HEK293 (cell line): Measurements from ENCODE around the gene SLC23A3.

Source experiments
- GLIS2 ChIP-seq: fragments of 450-650 bp; formaldehyde crosslinking; IDR thresholded peaks from 2 replicates; pipeline ENCODE4 v1.5.1; 2016; ENCODE audit warnings: missing biosample characterization, missing genetic modification characterization
- INSM2 ChIP-seq: fragments of 450-650 bp; formaldehyde crosslinking; IDR thresholded peaks from 2 replicates; pipeline ENCODE4 v1.5.1; 2016; ENCODE audit warnings: missing biosample characterization, missing genetic modification characterization
- KLF7 ChIP-seq: fragments of 450-650 bp; formaldehyde crosslinking; IDR thresholded peaks from 2 replicates; pipeline ENCODE4 v1.5.1; 2016; ENCODE audit warnings: missing biosample characterization, missing genetic modification characterization, borderline replicate concordance
- KLF8 ChIP-seq: fragments of 450-650 bp; formaldehyde crosslinking; IDR thresholded peaks from 2 replicates; pipeline ENCODE4 v1.5.1; 2016; ENCODE audit warnings: missing biosample characterization, missing genetic modification characterization
- KLF9 ChIP-seq: fragments of 450-650 bp; formaldehyde crosslinking; IDR thresholded peaks from 2 replicates; pipeline ENCODE4 v1.5.1; 2016; ENCODE audit warnings: missing biosample characterization, missing genetic modification characterization, low read depth
- SP3 ChIP-seq: fragments of 450-650 bp; formaldehyde crosslinking; IDR thresholded peaks from 2 replicates; pipeline ENCODE4 v1.5.1; 2016; ENCODE audit warnings: missing biosample characterization, missing genetic modification characterization
- TSHZ1 ChIP-seq: fragments of 450-650 bp; formaldehyde crosslinking; IDR thresholded peaks from 2 replicates; pipeline ENCODE4 v1.5.1; 2016; ENCODE audit warnings: missing biosample characterization, missing genetic modification characterization, borderline replicate concordance
- ZBTB11 ChIP-seq: fragments of 450-650 bp; formaldehyde crosslinking; conservative IDR thresholded peaks from 2 replicates; pipeline ENCODE4 v1.5.1; 2016; ENCODE audit warnings: low read depth, missing biosample characterization, missing genetic modification characterization
- ZBTB17 ChIP-seq: fragments of 450-650 bp; formaldehyde crosslinking; IDR thresholded peaks from 2 replicates; pipeline ENCODE4 v1.5.1; 2016; ENCODE audit warnings: missing biosample characterization, missing genetic modification characterization
- ZEB2 ChIP-seq: fragments of 450-650 bp; formaldehyde crosslinking; IDR thresholded peaks from 2 replicates; pipeline ENCODE4 v1.5.1; 2016; ENCODE audit warnings: missing biosample characterization, missing genetic modification characterization
- ZNF175 ChIP-seq: fragments of 450-650 bp; formaldehyde crosslinking; IDR thresholded peaks from 2 replicates; pipeline ENCODE4 v1.5.1; 2016; ENCODE audit warnings: missing biosample characterization, missing genetic modification characterization
- ZNF311 ChIP-seq: fragments of 450-650 bp; formaldehyde crosslinking; IDR thresholded peaks from 2 replicates; pipeline ENCODE4 v1.5.1; 2017; ENCODE audit warnings: missing biosample characterization, missing genetic modification characterization, borderline replicate concordance
- ZNF514 ChIP-seq: fragments of 450-650 bp; formaldehyde crosslinking; IDR thresholded peaks from 2 replicates; pipeline ENCODE4 v1.5.1; 2016; ENCODE audit warnings: missing biosample characterization, missing genetic modification characterization
- ZNF624 ChIP-seq: fragments of 450-650 bp; formaldehyde crosslinking; IDR thresholded peaks from 2 replicates; pipeline ENCODE4 v1.5.1; 2017; ENCODE audit warnings: missing biosample characterization, missing genetic modification characterization
- ZNF629 ChIP-seq: fragments of 450-650 bp; formaldehyde crosslinking; IDR thresholded peaks from 2 replicates; pipeline ENCODE4 v1.5.1; 2017; ENCODE audit warnings: missing biosample characterization, missing genetic modification characterization
- ZNF654 ChIP-seq: fragments of 450-650 bp; formaldehyde crosslinking; IDR thresholded peaks from 2 replicates; pipeline ENCODE4 v1.5.1; 2016; ENCODE audit warnings: low read depth, missing biosample characterization, missing genetic modification characterization
- ZNF830 ChIP-seq: fragments of 450-650 bp; IDR thresholded peaks from 2 replicates; pipeline ENCODE4 v1.5.0; 2018; ENCODE audit warnings: missing biosample characterization, missing genetic modification characterization, low read depth, mild to moderate bottlenecking, moderate library complexity
- ZSCAN5A ChIP-seq: fragments of 450-650 bp; formaldehyde crosslinking; IDR thresholded peaks from 2 replicates; pipeline ENCODE4 v1.5.1; 2016; ENCODE audit warnings: missing biosample characterization, missing genetic modification characterization
- TF ChIP-seq, protein P1 (sequence below): fragments of 450-650 bp; formaldehyde crosslinking; IDR thresholded peaks from 2 replicates; pipeline ENCODE4 v1.5.1; 2016; ENCODE audit warnings: missing biosample characterization, missing genetic modification characterization
- TF ChIP-seq, protein P2 (sequence below): fragments of 450-650 bp; formaldehyde crosslinking; IDR thresholded peaks from 2 replicates; pipeline ENCODE4 v1.5.1; 2017; ENCODE audit warnings: missing biosample characterization, missing genetic modification characterization
- TF ChIP-seq, protein P3 (sequence below): sonication (generic); formaldehyde crosslinking; IDR thresholded peaks from 2 replicates; pipeline ENCODE4 v1.8.1; 2022; ENCODE audit warnings: mild to moderate bottlenecking, moderate library complexity, missing genetic modification reagents

Gene SLC23A3

GRCh38 chr2:219177552-219178376 lies 7.9 kb upstream of the SLC23A3 start, which contains the start of gene RETREG2 (continued):
- TF ChIP-seq TSHZ1: no peak
- TF ChIP-seq KLF9 (tag by site-specific recombination): peak; percentile 51; the same call in 1 of the 2 replicates
- TF ChIP-seq KLF8 (tag by site-specific recombination): peak; percentile 85
- TF ChIP-seq, protein P1, sequence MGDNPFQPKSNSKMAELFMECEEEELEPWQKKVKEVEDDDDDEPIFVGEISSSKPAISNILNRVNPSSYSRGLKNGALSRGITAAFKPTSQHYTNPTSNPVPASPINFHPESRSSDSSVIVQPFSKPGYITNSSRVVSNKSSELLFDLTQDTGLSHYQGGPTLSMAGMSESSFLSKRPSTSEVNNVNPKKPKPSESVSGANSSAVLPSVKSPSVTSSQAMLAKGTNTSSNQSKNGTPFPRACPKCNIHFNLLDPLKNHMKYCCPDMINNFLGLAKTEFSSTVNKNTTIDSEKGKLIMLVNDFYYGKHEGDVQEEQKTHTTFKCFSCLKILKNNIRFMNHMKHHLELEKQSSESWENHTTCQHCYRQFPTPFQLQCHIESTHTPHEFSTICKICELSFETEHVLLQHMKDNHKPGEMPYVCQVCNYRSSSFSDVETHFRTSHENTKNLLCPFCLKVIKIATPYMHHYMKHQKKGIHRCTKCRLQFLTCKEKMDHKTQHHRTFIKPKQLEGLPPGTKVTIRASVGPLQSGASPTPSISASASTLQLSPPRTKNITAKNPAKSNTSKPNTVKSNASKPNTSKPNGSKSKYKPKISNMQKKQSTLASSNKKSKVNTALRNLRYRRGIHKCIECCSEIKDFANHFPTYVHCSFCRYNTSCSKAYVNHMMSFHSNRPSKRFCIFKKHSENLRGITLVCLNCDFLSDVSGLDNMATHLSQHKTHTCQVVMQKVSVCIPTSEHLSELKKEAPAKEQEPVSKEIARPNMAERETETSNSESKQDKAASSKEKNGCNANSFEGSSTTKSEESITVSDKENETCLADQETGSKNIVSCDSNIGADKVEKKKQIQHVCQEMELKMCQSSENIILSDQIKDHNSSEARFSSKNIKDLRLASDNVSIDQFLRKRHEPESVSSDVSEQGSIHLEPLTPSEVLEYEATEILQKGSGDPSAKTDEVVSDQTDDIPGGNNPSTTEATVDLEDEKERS (tag by site-specific recombination): no peak
- peak; percentile 32; the same call in 1 of the 2 replicates for TF ChIP-seq ZBTB17 (tag by site-specific recombination)
- peak; percentile 48; the same call in 1 of the 2 replicates for TF ChIP-seq ZNF629
- no peak for TF ChIP-seq ZSCAN5A (tag by site-specific recombination)
- TF ChIP-seq, protein P2, sequence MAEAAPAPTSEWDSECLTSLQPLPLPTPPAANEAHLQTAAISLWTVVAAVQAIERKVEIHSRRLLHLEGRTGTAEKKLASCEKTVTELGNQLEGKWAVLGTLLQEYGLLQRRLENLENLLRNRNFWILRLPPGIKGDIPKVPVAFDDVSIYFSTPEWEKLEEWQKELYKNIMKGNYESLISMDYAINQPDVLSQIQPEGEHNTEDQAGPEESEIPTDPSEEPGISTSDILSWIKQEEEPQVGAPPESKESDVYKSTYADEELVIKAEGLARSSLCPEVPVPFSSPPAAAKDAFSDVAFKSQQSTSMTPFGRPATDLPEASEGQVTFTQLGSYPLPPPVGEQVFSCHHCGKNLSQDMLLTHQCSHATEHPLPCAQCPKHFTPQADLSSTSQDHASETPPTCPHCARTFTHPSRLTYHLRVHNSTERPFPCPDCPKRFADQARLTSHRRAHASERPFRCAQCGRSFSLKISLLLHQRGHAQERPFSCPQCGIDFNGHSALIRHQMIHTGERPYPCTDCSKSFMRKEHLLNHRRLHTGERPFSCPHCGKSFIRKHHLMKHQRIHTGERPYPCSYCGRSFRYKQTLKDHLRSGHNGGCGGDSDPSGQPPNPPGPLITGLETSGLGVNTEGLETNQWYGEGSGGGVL (tag by site-specific recombination): peak; percentile 39; the same call in 1 of the 2 replicates
- no peak for TF ChIP-seq ZNF830 (tag by site-specific recombination)
- TF ChIP-seq SP3 (tag by site-specific recombination): peak; percentile 59
- TF ChIP-seq ZBTB11: peak; percentile 71
- no peak for TF ChIP-seq ZNF175
- TF ChIP-seq ZNF624 (tag by site-specific recombination): no peak
- TF ChIP-seq ZNF654: no peak
- TF ChIP-seq GLIS2 (tag by site-specific recombination): no peak
- TF ChIP-seq, protein P3, sequence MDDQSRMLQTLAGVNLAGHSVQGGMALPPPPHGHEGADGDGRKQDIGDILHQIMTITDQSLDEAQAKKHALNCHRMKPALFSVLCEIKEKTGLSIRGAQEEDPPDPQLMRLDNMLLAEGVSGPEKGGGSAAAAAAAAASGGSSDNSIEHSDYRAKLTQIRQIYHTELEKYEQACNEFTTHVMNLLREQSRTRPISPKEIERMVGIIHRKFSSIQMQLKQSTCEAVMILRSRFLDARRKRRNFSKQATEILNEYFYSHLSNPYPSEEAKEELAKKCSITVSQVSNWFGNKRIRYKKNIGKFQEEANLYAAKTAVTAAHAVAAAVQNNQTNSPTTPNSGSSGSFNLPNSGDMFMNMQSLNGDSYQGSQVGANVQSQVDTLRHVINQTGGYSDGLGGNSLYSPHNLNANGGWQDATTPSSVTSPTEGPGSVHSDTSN (CRISPR knock-in tag): peak; percentile 33; the same call in 1 of the 2 replicates
- no peak for TF ChIP-seq INSM2 (tag by site-specific recombination)
- 0 out of 2 replicates have a peak, but pooled peaks have one; percentile 55 for TF ChIP-seq ZEB2 (tag by site-specific recombination)
- peak; percentile 87 for TF ChIP-seq KLF7 (tag by site-specific recombination)
- no peak for TF ChIP-seq ZNF311 (tag by site-specific recombination)
- TF ChIP-seq ZNF514 (tag by site-specific recombination): no peak
